ENCODE data around the gene RPN2.

RPN2 gene

DNA sequence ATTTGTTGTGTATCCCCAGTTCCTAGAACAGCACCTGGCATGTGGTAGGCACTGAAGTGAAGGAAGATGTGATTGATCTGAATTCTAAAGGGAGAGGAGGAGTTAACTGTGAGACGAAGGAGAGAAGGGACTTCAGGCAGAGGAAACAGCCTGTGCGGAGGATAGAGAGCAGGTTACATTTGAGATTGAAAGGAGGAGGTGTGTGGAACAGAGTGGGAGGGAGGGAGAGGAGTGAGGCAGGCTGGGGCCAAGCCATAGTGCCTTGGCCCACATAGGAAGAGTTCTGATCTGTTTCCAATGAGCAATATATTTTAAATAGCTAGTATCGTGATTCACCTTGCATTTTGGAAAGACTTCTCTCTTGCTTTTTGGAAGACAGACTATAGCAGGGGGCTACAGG, 14.1 kb downstream of the RPN2 start:
- TF ChIP-seq, protein P1, sequence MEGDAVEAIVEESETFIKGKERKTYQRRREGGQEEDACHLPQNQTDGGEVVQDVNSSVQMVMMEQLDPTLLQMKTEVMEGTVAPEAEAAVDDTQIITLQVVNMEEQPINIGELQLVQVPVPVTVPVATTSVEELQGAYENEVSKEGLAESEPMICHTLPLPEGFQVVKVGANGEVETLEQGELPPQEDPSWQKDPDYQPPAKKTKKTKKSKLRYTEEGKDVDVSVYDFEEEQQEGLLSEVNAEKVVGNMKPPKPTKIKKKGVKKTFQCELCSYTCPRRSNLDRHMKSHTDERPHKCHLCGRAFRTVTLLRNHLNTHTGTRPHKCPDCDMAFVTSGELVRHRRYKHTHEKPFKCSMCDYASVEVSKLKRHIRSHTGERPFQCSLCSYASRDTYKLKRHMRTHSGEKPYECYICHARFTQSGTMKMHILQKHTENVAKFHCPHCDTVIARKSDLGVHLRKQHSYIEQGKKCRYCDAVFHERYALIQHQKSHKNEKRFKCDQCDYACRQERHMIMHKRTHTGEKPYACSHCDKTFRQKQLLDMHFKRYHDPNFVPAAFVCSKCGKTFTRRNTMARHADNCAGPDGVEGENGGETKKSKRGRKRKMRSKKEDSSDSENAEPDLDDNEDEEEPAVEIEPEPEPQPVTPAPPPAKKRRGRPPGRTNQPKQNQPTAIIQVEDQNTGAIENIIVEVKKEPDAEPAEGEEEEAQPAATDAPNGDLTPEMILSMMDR (IDR thresholded peaks at IDR 0.05) = no peak
- Histone ChIP-seq H3K27ac (no peak overlapping the region), H3K4me3 (no peak overlapping the region)
- DNase-seq (ENCODE audit: low spot score) = no peak

DNA sequence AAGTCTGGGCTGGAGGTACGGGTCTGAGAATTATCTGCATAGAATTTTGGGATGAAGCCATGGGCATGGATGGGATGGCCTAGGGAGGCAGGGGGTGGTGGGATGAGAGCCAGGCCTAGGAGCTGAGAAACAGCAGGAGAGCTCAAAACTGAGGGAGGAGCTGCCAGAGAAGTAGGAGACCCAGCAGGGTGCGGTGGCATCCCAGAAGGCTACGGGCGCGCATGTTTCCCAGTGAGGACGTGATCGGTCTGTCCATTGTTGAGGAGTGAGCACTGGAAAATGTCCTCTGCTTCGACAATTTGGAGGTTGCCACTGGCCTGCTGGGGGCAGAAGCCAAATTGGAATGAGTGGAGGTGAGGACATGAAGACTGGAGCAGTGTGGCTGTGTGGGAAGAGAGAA, 14.7 kb downstream of the RPN2 start:
- Histone ChIP-seq H3K27ac (no peak overlapping the region), H3K4me3 (no peak overlapping the region)
- TF ChIP-seq, protein P1 (IDR thresholded peaks at IDR 0.05) = no peak
- peak; percentile 56 for DNase-seq (ENCODE audit: low spot score)

DNA sequence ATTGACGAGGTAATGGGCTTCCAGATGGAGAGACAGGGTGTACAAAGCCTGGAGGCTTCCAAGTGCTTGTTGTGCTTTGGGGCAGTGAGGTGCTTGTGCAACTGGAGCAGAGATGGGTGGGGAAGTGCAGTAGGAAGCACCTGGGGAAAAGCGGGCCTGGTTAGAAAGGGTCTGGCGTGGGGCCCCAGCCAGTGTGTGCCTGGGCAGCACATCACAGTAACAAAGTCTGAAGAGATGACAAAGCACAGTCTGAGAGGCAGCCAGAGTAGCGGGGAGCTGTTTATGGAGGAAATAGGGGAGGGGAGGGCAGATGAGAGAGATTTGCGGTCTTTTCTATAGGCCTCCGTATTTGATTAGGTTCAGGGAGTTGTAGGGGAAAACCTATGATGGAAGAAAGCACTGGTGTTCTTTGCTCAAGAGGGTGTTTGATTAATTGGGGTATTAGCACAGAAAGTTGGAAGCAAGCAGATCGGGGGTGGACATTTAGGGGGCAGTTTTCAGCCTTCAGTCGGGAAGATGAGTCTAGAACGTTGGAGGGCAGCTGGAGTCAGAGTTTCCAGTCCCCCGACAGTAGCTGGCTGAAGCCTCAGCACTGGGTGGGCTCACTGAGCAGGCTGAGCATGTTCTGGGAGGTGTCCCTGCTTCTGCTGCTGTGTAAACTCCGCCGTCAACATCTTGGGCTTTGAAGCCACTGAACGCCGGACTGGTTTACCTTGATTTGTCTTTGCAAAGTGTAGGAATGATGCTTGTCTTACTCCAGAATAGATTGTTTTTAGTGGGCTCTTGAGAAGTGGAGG, 15.7 kb downstream of the RPN2 start:
- peak; percentile 22 for DNase-seq (ENCODE audit: low spot score)
- H3K4me3 ChIP-seq = no peak overlapping the region
- TF ChIP-seq, protein P1 (IDR thresholded peaks at IDR 0.05) = no peak
- H3K27ac ChIP-seq = no peak overlapping the region

DNA sequence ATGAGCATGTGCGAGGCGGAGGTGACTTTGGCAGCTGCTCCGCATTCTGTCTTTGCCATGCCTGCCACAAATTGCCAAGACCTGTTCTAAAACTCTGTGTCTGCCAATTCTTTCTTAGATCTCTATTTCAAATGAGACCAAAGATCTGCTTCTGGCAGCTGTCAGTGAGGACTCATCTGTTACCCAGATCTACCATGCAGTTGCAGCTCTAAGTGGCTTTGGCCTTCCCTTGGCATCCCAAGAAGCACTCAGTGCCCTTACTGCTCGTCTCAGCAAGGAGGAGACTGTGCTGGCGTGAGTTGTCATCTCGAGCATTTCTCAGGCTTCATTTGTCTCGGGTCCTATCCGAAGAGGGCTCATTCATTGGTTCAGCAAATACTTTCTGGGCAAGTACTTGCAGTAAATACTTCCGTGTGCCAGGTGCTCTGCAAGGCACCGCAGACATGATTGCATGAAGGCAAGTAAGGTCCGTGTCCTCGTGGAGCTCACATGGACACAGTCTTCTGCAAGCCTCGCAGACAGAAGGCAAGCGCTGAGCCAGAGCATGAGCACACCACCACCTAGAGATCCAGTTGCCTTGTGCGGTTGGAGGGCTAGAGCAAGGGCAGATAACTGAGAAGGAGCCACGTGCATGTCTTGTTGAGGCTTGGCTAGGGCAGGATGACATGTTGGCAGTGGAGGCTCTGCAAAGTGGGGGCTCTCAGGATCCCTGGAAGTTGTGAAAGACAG, 20.0 kb downstream of the RPN2 start:
- TF ChIP-seq, protein P1 (IDR thresholded peaks at IDR 0.05) = no peak
- H3K4me3 ChIP-seq = no peak overlapping the region
- no peak overlapping the region for H3K27ac ChIP-seq
- no peak for DNase-seq (ENCODE audit: low spot score)

DNA sequence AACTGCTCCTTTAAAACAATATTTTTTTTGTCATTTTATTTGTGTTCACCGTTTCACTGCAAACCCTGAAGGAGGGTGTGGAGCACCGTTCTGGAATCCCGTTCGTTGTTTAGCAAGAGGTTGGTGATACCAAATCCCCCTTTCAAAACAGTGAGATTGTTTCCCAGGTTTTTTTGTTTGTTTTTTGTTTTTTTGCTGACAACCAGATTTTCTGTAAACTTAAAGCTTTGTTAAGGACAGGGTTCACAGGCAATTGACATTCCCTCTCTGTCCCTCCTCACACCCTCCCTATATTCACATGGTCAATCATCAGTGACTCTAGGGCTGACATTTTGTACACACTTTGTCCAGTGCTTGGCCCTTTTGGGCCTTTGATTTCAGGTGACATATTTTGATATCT, 21.2 kb downstream of the RPN2 start:
- DNase-seq (ENCODE audit: low spot score) = no peak
- TF ChIP-seq, protein P1 (IDR thresholded peaks at IDR 0.05) = no peak
- H3K27ac ChIP-seq = no peak overlapping the region
- no peak overlapping the region for H3K4me3 ChIP-seq

DNA sequence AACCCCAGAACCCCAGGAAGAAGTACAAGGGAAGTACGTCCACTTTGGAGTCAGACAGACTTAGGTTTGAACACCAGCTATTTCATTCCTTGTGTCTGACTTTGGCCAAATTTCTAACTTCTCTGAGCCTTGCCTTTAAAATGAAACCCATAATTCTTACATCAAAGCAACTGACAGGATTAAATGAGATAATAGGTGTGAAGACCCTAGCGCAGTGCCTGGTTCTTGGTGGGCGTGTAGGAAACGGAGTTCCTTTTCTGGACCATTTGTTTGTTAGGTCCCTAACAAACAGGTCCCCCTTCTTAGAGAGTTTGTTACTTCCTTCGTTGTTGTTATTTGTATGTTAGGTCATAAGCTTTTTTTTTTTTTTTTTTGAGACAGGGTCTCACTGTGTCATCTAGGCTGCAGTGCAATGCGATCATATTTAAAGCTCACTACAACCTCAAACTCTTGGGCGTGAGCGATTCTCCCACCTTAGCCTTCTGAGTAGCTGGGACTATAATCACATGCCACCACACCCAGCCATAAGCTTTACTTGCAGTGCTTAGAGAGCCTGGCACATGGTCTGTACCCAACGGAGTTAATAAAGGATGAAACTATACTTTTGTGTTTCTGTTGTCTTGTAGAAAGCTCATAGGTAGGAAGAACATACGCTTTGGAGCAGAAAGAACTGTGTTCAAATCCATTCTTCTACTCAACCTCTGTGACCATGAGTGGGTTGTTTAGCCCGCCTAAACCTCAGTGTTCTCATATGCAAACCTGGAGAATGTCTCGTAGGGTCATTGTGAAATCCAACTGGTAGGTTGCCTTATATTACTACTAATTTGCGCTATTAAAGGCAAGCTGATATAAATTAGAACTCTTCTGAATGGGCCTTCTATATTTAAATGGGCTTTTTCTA, 22.0 kb downstream of the RPN2 start:
- Histone ChIP-seq H3K27ac (peak overlapping the region; percentile 6 to 68), H3K4me3 (no peak overlapping the region)
- DNase-seq (ENCODE audit: low spot score) = no peak
- TF ChIP-seq, protein P1 (IDR thresholded peaks at IDR 0.05) = no peak
